Neural cell (in vitro differentiated cells): ENCODE measurements around the gene IGF2BP3.

Experiments used
- MXI1 ChIP-seq: fragments of 450-650 bp; conservative IDR thresholded peaks from 2 replicates; pipeline ENCODE4 v1.6.1; 2014; ENCODE audit warnings: antibody characterized with exemption, mild to moderate bottlenecking; ENCODE audit not compliant: poor library complexity, severe bottlenecking
- REST ChIP-seq: IDR thresholded peaks from 2 replicates; pipeline ENCODE4 v1.6.1; 2012; ENCODE audit warnings: borderline replicate concordance
- TAF1 ChIP-seq: IDR thresholded peaks from 2 replicates; pipeline ENCODE4 v1.6.1; 2012; ENCODE audit warnings: low read depth
- TF ChIP-seq, protein P1 (sequence below): fragments of 450-650 bp; IDR thresholded peaks from 2 replicates; pipeline ENCODE4 v1.5.1; 2014; ENCODE audit warnings: antibody characterized with exemption, mild to moderate bottlenecking, moderate library complexity; ENCODE audit not compliant: poor library complexity, severe bottlenecking

- no peak for TF ChIP-seq TAF1
- TF ChIP-seq, protein P1, sequence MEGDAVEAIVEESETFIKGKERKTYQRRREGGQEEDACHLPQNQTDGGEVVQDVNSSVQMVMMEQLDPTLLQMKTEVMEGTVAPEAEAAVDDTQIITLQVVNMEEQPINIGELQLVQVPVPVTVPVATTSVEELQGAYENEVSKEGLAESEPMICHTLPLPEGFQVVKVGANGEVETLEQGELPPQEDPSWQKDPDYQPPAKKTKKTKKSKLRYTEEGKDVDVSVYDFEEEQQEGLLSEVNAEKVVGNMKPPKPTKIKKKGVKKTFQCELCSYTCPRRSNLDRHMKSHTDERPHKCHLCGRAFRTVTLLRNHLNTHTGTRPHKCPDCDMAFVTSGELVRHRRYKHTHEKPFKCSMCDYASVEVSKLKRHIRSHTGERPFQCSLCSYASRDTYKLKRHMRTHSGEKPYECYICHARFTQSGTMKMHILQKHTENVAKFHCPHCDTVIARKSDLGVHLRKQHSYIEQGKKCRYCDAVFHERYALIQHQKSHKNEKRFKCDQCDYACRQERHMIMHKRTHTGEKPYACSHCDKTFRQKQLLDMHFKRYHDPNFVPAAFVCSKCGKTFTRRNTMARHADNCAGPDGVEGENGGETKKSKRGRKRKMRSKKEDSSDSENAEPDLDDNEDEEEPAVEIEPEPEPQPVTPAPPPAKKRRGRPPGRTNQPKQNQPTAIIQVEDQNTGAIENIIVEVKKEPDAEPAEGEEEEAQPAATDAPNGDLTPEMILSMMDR: no peak
- TF ChIP-seq MXI1: no peak
- no peak for TF ChIP-seq REST
Observed at GRCh38 chr7:23475576-23475839, 5.2 kb upstream of the IGF2BP3 start.
